Measurements from ENCODE around the gene FRMD4A. TPM values are rescaled to one million over a fixed set of nuclear protein-coding genes. Genes with fewer than 3 reads are reported as not detected.

The FRMD4A gene
- total RNA-seq, 1 donor from 2014 or later, result 0.32 TPM

DNA sequence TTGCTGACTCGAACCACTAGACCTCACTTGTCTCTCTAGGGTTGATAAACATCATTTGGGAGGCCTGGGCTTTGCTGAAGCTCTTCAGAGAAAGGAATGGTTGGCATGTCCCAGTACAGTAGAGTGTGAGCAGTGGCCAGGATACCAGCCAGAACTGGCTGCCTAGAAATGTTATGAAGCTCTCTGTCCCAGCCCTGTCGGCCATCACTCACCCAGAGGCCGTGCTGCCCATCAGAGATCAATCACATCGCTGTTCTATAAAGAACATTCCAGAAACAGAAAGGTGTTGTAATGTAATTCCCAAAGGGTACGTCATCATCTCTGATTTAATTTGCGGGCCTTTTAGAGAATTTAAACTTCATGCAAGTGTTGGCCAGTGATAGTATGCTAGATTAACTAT, 632.5 kb downstream of the FRMD4A start:
- Mint-ChIP-seq H3K36me3 (ENCODE audit: low read depth) (no peaks in the 10 kb centered on the region), H3K4me3 (ENCODE audit: low read depth) (no peak overlapping the region), H3K4me1 (ENCODE audit: low read depth) (no peaks in the 10 kb centered on the region), H3K27ac (no peak overlapping the region), H3K9me3 (no peaks in the 10 kb centered on the region), H3K27me3 (ENCODE audit: low read depth) (peaks cover 2% of the 10 kb centered on the region)
- intact Hi-C loops (cut with micrococcal nuclease), result no loop called here
- DNase-seq (ENCODE audit: low spot score), result no peak

DNA sequence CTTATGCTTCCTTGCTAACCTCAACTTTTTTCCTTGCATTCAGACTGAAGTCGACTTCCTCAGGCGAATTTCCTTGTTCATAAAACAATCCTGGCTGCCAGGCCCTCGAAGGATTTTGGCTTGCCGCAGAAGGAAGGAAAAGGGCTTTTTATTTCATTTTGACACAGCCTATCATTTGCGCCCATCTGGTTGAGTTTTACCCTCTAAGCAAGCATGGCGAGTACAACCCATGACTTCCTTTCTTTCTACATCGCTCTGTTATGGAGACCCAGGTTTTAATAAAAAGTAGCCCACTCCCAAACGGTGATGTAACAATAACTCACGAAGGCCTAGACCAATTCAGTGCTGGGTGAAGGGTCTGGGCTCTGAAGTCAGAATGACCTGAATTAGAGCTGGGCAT, 634.7 kb downstream of the FRMD4A start:
- H3K27ac Mint-ChIP-seq, result no peak overlapping the region
- H3K4me3 Mint-ChIP-seq (ENCODE audit: low read depth), result no peak overlapping the region
- H3K9me3 Mint-ChIP-seq, result no peaks in the 10 kb centered on the region
- no peak for DNase-seq (ENCODE audit: low spot score)
- no peaks in the 10 kb centered on the region for H3K36me3 Mint-ChIP-seq (ENCODE audit: low read depth)
- intact Hi-C loops (cut with micrococcal nuclease), result no loop called here
- peaks cover 2% of the 10 kb centered on the region for H3K27me3 Mint-ChIP-seq (ENCODE audit: low read depth)
- no peaks in the 10 kb centered on the region for H3K4me1 Mint-ChIP-seq (ENCODE audit: low read depth)

DNA sequence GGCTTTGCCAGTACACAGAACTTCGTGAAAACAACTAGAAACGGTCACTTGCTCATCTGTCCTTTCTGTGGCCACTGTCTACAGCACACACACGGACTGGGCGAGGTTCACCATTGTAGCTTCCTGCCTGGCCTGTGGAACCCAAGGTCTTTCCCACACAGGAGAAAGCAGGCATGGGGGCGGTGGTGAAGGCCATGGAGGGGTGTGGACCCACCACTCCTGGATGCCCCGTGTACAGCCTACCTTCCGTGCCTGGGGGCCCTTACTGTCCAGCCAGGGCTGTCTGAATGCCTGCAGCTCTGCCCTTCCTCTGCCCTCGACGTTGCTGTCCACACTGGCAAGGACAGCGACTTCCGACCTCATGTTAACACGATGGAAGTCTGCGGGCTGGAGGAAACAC, 635.1 kb downstream of the FRMD4A start:
- no peak for DNase-seq (ENCODE audit: low spot score)
- Mint-ChIP-seq H3K36me3 (ENCODE audit: low read depth) (no peaks in the 10 kb centered on the region), H3K4me1 (ENCODE audit: low read depth) (no peaks in the 10 kb centered on the region), H3K27me3 (ENCODE audit: low read depth) (peaks cover 2% of the 10 kb centered on the region), H3K4me3 (ENCODE audit: low read depth) (no peak overlapping the region), H3K9me3 (no peaks in the 10 kb centered on the region), H3K27ac (no peak overlapping the region)
- intact Hi-C loops (cut with micrococcal nuclease), result no loop called here

DNA sequence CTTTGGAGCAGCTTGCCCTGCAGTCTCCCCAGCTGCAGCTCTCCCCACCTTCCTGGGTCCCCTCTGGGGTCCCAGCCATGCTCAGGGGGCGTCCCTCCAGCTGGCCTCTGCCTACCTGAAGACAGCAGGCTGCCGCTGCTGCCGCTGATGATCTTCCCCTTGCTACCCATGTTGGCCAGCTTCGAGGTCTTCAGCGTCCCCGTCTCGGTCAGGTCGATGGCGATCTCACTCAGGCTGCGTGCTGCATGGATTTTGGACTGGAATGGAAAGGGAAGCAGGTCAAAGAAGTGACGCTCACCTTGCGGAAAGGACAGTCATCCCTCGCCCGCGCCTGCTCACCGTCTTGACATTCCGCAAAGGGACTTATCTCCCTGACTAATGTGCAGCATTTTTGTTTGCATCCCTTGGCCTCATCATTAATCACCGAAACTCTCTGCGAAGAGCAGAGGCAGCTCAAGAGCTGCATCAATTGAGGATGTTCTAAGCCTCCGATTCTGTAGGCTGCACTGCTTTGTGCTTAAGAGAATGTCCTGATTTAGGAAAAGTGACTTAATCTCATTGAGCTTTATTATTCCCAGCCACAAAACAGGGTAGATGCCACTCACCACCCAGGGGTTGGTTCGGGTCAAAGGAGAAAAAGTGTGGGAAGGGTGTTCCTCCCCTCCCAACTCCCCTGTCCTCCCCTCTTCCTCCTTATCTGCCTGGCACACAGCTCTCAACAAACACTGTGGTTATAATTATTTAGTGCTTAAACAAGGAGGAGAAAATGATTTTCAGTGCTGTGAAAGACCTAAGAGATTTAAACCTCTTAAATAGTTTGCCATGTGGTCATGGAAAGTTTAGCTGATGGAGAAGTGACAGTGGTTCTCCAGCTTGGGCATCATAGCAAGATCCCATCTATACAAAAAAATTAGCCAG, 636.7 kb downstream of the FRMD4A start:
- peaks cover 2% of the 10 kb centered on the region for H3K27me3 Mint-ChIP-seq (ENCODE audit: low read depth)
- no peaks in the 10 kb centered on the region for H3K4me1 Mint-ChIP-seq (ENCODE audit: low read depth)
- no peak for DNase-seq (ENCODE audit: low spot score)
- H3K4me3 Mint-ChIP-seq (ENCODE audit: low read depth), result no peak overlapping the region
- H3K9me3 Mint-ChIP-seq, result no peaks in the 10 kb centered on the region
- no peaks in the 10 kb centered on the region for H3K36me3 Mint-ChIP-seq (ENCODE audit: low read depth)
- intact Hi-C loops (cut with micrococcal nuclease), result no loop called here
- H3K27ac Mint-ChIP-seq, result no peak overlapping the region

DNA sequence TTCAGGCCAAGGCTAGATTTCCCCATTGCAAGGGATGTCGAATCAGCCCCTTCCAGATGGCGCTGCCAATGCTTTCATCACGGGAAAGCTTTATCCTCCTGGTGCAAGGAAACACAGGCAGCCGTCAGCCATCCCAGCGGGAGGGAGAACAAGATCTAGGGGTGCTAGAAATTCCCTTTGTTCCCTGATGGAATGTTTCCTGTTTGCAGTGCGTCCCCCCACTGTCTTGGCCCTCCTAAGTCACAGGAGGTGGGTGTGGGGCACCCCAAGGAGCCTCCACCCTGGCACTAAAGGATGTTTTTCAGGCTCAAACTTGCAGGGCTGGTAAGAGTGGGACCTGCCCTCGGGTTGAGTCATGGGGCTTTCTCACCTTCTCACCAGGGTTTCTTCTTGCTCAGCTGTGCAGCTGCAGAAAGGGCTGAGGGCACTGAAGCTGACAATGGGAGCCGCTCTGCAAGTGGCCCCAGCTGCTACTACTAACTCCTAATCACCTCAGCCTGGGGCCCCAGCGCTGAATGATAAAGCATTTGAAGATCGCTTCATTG, 640.4 kb downstream of the FRMD4A start:
- DNase-seq (ENCODE audit: low spot score), result no peak
- no peaks in the 10 kb centered on the region for H3K9me3 Mint-ChIP-seq
- intact Hi-C loops (cut with micrococcal nuclease), result no loop called here
- no peak overlapping the region for H3K4me3 Mint-ChIP-seq (ENCODE audit: low read depth)
- no peak overlapping the region for H3K27ac Mint-ChIP-seq
- H3K4me1 Mint-ChIP-seq (ENCODE audit: low read depth), result no peaks in the 10 kb centered on the region
- H3K27me3 Mint-ChIP-seq (ENCODE audit: low read depth), result no peaks in the 10 kb centered on the region
- H3K36me3 Mint-ChIP-seq (ENCODE audit: low read depth), result no peaks in the 10 kb centered on the region

DNA sequence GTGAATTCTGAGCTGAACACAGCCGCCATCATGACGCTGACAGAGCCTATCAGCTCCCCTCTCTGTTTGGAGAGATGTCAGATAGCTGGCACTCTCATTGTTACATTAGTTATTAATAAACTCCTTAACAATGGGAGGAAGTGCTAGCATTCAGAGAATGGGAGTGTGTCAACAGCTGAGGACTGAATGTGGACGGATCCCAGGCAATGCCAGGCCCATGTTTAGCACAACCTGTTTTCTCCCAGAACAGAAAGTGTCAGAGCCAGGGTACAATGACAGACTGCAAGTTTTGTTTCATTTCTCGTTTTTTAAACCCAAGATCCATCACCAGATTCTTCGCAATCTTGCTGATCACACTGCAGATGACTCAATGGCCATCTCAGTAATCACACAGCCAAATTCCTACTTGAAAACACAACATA, 644.4 kb downstream of the FRMD4A start:
- no peaks in the 10 kb centered on the region for H3K4me1 Mint-ChIP-seq (ENCODE audit: low read depth)
- no peaks in the 10 kb centered on the region for H3K27me3 Mint-ChIP-seq (ENCODE audit: low read depth)
- DNase-seq (ENCODE audit: low spot score), result no peak
- intact Hi-C loops (cut with micrococcal nuclease), result no loop called here
- no peak overlapping the region for H3K27ac Mint-ChIP-seq
- no peaks in the 10 kb centered on the region for H3K36me3 Mint-ChIP-seq (ENCODE audit: low read depth)
- no peaks in the 10 kb centered on the region for H3K9me3 Mint-ChIP-seq
- H3K4me3 Mint-ChIP-seq (ENCODE audit: low read depth), result no peak overlapping the region

DNA sequence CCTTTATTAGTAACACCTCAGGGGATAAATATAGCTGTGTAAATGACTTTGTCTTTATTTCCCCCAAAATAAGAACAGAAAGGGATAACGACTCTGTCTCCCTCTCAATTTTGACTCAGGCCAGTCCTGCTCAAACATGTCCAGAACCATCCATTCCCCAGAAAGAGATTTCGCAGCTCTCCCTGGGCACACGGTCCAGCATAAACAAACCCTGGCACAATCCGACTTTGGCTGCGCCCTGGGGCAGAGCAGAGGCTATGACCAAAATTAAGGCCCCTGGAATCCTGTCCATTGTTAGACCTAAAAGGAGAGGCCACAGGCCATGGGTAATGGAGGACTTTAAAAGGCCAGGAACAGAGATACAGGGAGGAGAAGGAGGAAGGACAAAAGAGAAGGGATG, 644.8 kb downstream of the FRMD4A start:
- H3K4me3 Mint-ChIP-seq (ENCODE audit: low read depth), result no peak overlapping the region
- H3K27me3 Mint-ChIP-seq (ENCODE audit: low read depth), result no peaks in the 10 kb centered on the region
- no peak overlapping the region for H3K27ac Mint-ChIP-seq
- no peaks in the 10 kb centered on the region for H3K36me3 Mint-ChIP-seq (ENCODE audit: low read depth)
- DNase-seq (ENCODE audit: low spot score), result no peak
- no peaks in the 10 kb centered on the region for H3K4me1 Mint-ChIP-seq (ENCODE audit: low read depth)
- intact Hi-C loops (cut with micrococcal nuclease), result no loop called here
- H3K9me3 Mint-ChIP-seq, result no peaks in the 10 kb centered on the region

DNA sequence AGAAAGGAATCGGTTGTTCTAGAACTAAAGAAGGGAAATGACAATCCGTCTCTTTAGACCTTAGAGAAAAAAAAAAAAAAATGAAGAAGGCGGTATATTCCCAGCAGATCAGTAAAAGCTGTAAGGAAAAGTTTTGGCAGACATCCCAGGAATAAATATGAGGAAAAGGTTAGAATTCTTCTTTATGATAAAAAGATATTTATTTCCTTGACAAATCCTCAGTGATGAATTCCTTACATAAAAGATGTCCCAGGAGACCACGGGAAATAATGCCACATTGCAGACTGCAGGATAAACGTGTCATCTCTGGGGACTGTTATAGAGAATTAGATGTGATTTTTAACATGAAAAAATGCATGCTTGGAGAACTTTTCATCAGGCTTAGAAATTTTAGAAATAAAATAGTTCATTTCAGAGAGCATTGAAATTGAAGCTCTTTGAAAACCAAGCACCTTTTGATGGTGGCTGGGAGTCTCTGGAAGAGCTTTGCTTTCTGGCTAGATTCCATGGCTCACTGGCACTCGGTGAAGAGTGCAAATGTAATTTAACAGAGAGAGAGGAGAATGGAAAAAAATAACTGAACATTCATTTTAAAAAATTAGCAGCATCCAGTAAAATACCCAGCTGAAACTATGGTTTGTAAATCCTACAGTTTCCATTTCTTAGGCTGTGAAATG, 645.8 kb downstream of the FRMD4A start:
- H3K4me1 Mint-ChIP-seq (ENCODE audit: low read depth), result no peaks in the 10 kb centered on the region
- H3K27me3 Mint-ChIP-seq (ENCODE audit: low read depth), result no peaks in the 10 kb centered on the region
- H3K4me3 Mint-ChIP-seq (ENCODE audit: low read depth), result no peak overlapping the region
- intact Hi-C loops (cut with micrococcal nuclease), result no loop called here
- no peaks in the 10 kb centered on the region for H3K9me3 Mint-ChIP-seq
- DNase-seq (ENCODE audit: low spot score), result no peak
- no peaks in the 10 kb centered on the region for H3K36me3 Mint-ChIP-seq (ENCODE audit: low read depth)
- no peak overlapping the region for H3K27ac Mint-ChIP-seq

DNA sequence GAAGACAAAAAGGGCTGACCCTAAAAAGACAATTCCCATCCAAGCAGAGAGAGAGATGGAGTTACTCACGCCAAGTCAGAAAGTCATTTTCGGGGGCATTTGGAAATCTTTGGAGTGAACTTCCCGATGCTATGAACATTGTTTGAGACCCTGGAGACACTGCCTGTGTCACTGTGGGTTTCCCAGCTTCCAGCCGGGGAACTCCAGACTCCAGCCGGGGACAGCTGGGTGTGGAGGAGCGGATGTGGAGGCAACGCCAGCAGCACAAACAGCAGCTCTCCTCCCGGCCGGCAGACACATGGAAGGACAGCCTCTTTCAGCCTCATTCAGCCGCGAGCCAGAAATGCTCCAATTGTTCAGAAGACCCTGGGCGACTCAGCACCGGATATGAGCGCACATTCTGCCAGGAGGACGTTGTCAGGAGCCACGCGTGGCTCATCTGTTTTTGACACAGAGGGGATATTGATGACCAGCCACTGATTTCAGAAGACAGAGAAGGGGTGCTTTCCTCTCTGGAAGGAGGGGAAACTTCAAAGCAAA, 646.4 kb downstream of the FRMD4A start:
- no peaks in the 10 kb centered on the region for H3K9me3 Mint-ChIP-seq
- no peaks in the 10 kb centered on the region for H3K4me1 Mint-ChIP-seq (ENCODE audit: low read depth)
- no peak overlapping the region for H3K27ac Mint-ChIP-seq
- intact Hi-C loops (cut with micrococcal nuclease), result no loop called here
- H3K4me3 Mint-ChIP-seq (ENCODE audit: low read depth), result no peak overlapping the region
- H3K36me3 Mint-ChIP-seq (ENCODE audit: low read depth), result no peaks in the 10 kb centered on the region
- no peaks in the 10 kb centered on the region for H3K27me3 Mint-ChIP-seq (ENCODE audit: low read depth)
- DNase-seq (ENCODE audit: low spot score), result no peak

DNA sequence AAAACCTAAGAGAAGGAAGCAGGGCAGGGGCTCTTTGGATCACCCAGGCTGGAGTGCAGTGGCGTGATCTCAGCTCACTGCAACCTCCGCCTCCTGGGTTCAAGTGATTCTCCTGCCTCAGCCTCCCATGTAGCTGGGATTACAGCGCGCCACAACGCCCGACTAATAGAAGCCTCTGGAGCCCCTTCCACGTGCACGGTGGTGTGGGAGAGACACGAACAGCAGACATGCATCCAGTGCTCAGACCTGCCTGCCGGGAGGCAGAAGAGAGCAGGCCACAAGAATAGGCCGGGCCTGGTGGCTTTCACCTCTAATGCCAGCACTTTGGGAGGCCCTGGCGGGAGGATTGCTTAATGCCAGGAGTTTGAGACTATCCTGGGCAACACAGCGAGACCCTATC, 647.7 kb downstream of the FRMD4A start:
- no peak overlapping the region for H3K4me3 Mint-ChIP-seq (ENCODE audit: low read depth)
- intact Hi-C loops (cut with micrococcal nuclease), result no loop called here
- no peaks in the 10 kb centered on the region for H3K27me3 Mint-ChIP-seq (ENCODE audit: low read depth)
- H3K36me3 Mint-ChIP-seq (ENCODE audit: low read depth), result no peaks in the 10 kb centered on the region
- no peaks in the 10 kb centered on the region for H3K9me3 Mint-ChIP-seq
- no peaks in the 10 kb centered on the region for H3K4me1 Mint-ChIP-seq (ENCODE audit: low read depth)
- no peak for DNase-seq (ENCODE audit: low spot score)
- no peak overlapping the region for H3K27ac Mint-ChIP-seq

DNA sequence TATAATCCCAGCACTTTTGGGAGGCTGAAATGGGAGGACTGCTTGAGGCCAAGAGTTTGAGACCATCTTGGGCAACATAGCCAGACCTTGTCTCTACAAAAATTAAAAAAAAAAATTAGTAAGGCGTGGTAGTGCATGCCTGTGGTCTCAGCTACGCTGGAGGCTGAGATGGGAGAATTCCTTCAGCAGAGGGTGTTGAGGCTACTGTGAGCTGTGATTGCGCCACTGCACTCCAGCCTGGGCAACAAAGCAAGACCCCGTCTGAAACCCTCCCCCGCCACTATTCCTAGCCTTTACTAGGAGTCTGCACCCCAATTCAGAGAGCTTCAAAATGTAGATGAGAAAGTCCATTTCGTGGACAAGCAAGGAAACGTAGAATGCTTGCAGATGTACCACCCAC, 648.8 kb downstream of the FRMD4A start:
- no peaks in the 10 kb centered on the region for H3K4me1 Mint-ChIP-seq (ENCODE audit: low read depth)
- no peak overlapping the region for H3K27ac Mint-ChIP-seq
- H3K36me3 Mint-ChIP-seq (ENCODE audit: low read depth), result no peaks in the 10 kb centered on the region
- no peak for DNase-seq (ENCODE audit: low spot score)
- intact Hi-C loops (cut with micrococcal nuclease), result no loop called here
- no peak overlapping the region for H3K4me3 Mint-ChIP-seq (ENCODE audit: low read depth)
- peaks cover 4% of the 10 kb centered on the region for H3K27me3 Mint-ChIP-seq (ENCODE audit: low read depth)
- H3K9me3 Mint-ChIP-seq, result no peaks in the 10 kb centered on the region

DNA sequence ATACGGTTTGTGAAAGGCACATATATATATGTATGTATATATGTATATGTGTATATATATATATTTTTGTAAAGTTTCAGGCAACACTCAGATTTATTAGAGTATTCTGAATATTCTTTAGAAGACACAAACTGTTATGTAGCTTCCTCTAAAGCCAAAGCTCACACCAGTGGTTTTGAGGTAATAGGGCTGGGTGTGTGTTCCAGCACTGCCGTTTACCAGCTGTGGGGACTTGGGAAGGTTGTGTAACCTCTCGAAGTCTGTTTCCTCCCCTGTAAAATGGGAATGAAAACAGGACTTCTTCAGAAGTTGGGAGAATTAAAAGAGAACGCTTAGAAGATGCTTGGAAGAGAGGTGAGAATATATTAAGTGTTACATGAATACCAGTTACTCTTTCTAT, 649.2 kb downstream of the FRMD4A start:
- Mint-ChIP-seq H3K36me3 (ENCODE audit: low read depth) (no peaks in the 10 kb centered on the region), H3K4me1 (ENCODE audit: low read depth) (no peaks in the 10 kb centered on the region), H3K9me3 (no peaks in the 10 kb centered on the region), H3K27me3 (ENCODE audit: low read depth) (peaks cover 6% of the 10 kb centered on the region), H3K4me3 (ENCODE audit: low read depth) (no peak overlapping the region), H3K27ac (no peak overlapping the region)
- intact Hi-C loops (cut with micrococcal nuclease), result no loop called here
- no peak for DNase-seq (ENCODE audit: low spot score)

DNA sequence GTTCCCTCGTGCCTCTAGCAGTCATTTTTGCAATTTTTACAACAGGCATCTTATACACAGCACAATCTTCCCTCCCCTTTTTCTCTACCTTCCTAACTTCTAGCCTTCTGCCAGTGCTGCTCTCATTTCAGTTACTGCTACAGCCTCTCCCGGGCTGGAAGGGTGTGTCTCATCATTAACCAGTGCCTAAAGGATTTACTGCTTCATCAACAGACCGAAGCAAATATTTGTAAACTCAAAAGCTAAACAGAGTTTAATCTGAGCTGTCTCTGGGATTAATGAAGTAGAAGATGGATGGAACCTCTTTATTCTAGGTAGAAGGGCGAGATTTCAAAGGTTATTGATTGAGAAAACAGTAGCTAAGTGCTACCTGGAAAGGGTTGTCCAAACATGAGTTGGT, 649.6 kb downstream of the FRMD4A start:
- intact Hi-C loops (cut with micrococcal nuclease), result no loop called here
- no peaks in the 10 kb centered on the region for H3K4me1 Mint-ChIP-seq (ENCODE audit: low read depth)
- peaks cover 6% of the 10 kb centered on the region for H3K27me3 Mint-ChIP-seq (ENCODE audit: low read depth)
- no peaks in the 10 kb centered on the region for H3K36me3 Mint-ChIP-seq (ENCODE audit: low read depth)
- H3K4me3 Mint-ChIP-seq (ENCODE audit: low read depth), result no peak overlapping the region
- H3K9me3 Mint-ChIP-seq, result no peaks in the 10 kb centered on the region
- no peak overlapping the region for H3K27ac Mint-ChIP-seq
- no peak for DNase-seq (ENCODE audit: low spot score)
